HCT116 (cell line): ENCODE data around the gene UQCR11. TPM values are rescaled to one million over a fixed set of nuclear protein-coding genes. Genes with fewer than 3 reads are reported as not detected.

ENCODE experiments used
- ATAC-seq: fragments of 200-7000 bp; cut with Tn5 transposase; 2 replicates; pipeline ENCODE4 v1.9.1; 2020; ENCODE audit warnings: mild to moderate bottlenecking, moderate library complexity
- Bru-seq: library from RNA; stranded (reverse); fragments of 400-500 nt; gene quantifications from one replicate; lab custom pipeline; 2021; lab: Mats Ljungman, UMichigan
- BruChase-seq, 2 experiments: library from RNA; stranded (reverse); fragments of 400-500 nt; gene quantifications; one replicate each; lab custom pipeline; 2021; lab: Mats Ljungman, UMichigan
- BruUV-seq: library from RNA; stranded (reverse); fragments of 400-500 nt; replicated peaks from 2 replicates; lab custom pipeline; 2021; lab: Mats Ljungman, UMichigan
- CTCF ChIA-PET: fragments of 300-600 bp; sonication (Branson Sonifier 250); formaldehyde crosslinking; loops from one replicate; lab custom pipeline; 2021; ENCODE audit warnings: antibody characterized with exemption; lab: Charles Lee
- POLR2A ChIA-PET: fragments of 300-600, 350-600 bp; sonication (Branson Sonifier 250); formaldehyde crosslinking; loops from one replicate; lab custom pipeline; 2021; ENCODE audit warnings: antibody characterized with exemption; lab: Charles Lee
- RAD21 ChIA-PET, 2 experiments: fragments of 300-600 bp; sonication (Branson Sonifier 250); formaldehyde crosslinking; loops; one replicate each; lab custom pipeline; 2023; ENCODE audit warnings: low total read pairs in 2 of 2; ENCODE audit not compliant: uncharacterized antibody in 2 of 2, unreplicated experiment in 2 of 2, low non-redundant PET in 1 of 2; lab: Charles Lee
- DNase-seq: peaks from one replicate; pipeline ENCODE4 v3.0.0-alpha.2; 2010; ENCODE audit warnings: low read depth, low spot score
- H2AFZ ChIP-seq: fragments of 200-600 bp; shearing (Covaris generic), sonication (generic); 2 replicates; pipeline ENCODE4 v1.6.1; 2017; ENCODE audit warnings: low read depth, mixed run types, mixed read lengths, antibody characterized with exemption, low read length; ENCODE audit not compliant: poor library complexity, severe bottlenecking
- H3K27ac ChIP-seq: 2 replicates; pipeline ENCODE4 v1.5.1; 2012; ENCODE audit warnings: low read depth, low read length
- H3K27me3 ChIP-seq: fragments of 200-600 bp; sonication (generic); 2 replicates; pipeline ENCODE4 v1.6.1; 2016; ENCODE audit warnings: mixed run types, low read length, mixed read lengths; ENCODE audit not compliant: insufficient read depth
- H3K36me3 ChIP-seq, 2 experiments: fragments of 200-500 bp in 1 of 2; fragments of 200-600 bp in 1 of 2; sonication (Bioruptor generic) in 1 of 2; sonication (generic) in 1 of 2; 2 replicates each; pipeline versions ENCODE4 v1.5.1 to v1.6.1; 2014 to 2016; ENCODE audit warnings: low read length in 2 of 2, inconsistent platforms in 1 of 2, mixed read lengths in 1 of 2, mixed run types in 1 of 2; ENCODE audit not compliant: insufficient read depth in 2 of 2, control insufficient read depth in 1 of 2
- H3K4me1 ChIP-seq, 2 experiments: fragments of 200-600 bp in 1 of 2; sonication (generic) in 1 of 2; 2 replicates each; pipeline versions ENCODE4 v1.5.1 to v1.6.1; 2012 to 2017; ENCODE audit warnings: low read length in 2 of 2, inconsistent platforms in 1 of 2, mild to moderate bottlenecking in 1 of 2, mixed read lengths in 1 of 2, mixed run types in 1 of 2, moderate library complexity in 1 of 2; ENCODE audit not compliant: insufficient read depth in 2 of 2, control insufficient read depth in 1 of 2
- H3K4me2 ChIP-seq: fragments of 200-600 bp; sonication (generic); 2 replicates; pipeline ENCODE4 v1.6.1; 2017; ENCODE audit warnings: mixed run types, low read length, mixed read lengths
- H3K4me3 ChIP-seq, 2 experiments: fragments of 200-600 bp in 1 of 2; sonication (generic) in 1 of 2; replicated peaks in 1 of 2; 2 replicates each; pipeline ENCODE4 v1.5.1; 2011 to 2016; ENCODE audit warnings: low read length in 2 of 2, control low read depth in 1 of 2, low read depth in 1 of 2, mild to moderate bottlenecking in 1 of 2, mixed read lengths in 1 of 2, mixed run types in 1 of 2
- H3K79me2 ChIP-seq: fragments of 200-600 bp; sonication (generic); 2 replicates; pipeline ENCODE4 v1.6.1; 2017; ENCODE audit warnings: mild to moderate bottlenecking, mixed run types, low read length, moderate library complexity, mixed read lengths; ENCODE audit not compliant: insufficient read depth
- H3K9ac ChIP-seq: fragments of 200-600 bp; sonication (generic); 2 replicates; pipeline ENCODE4 v1.6.1; 2016; ENCODE audit warnings: low read length, mixed read lengths
- H3K9me2 ChIP-seq: fragments of 200-600 bp; sonication (generic), shearing (Covaris generic); 2 replicates; pipeline ENCODE4 v1.6.1; 2017; ENCODE audit warnings: mixed run types, mild to moderate bottlenecking, moderate library complexity; ENCODE audit not compliant: insufficient read depth
- H3K9me3 ChIP-seq, 2 experiments: fragments of 200-500 bp in 1 of 2; fragments of 200-600 bp in 1 of 2; sonication (Bioruptor generic) in 1 of 2; sonication (generic) in 1 of 2; 2 replicates each; pipeline ENCODE4 v1.6.1; 2014 to 2017; ENCODE audit warnings: low read length in 2 of 2, mixed read lengths in 2 of 2, inconsistent platforms in 1 of 2, low read depth in 1 of 2, mild to moderate bottlenecking in 1 of 2, mixed run types in 1 of 2, moderate library complexity in 1 of 2; ENCODE audit not compliant: control insufficient read depth in 1 of 2, insufficient read depth in 1 of 2
- H4K20me1 ChIP-seq: fragments of 200-600 bp; sonication (generic), shearing (Covaris generic); 2 replicates; pipeline ENCODE4 v1.6.1; 2017; ENCODE audit warnings: mixed run types, mild to moderate bottlenecking, moderate library complexity; ENCODE audit not compliant: insufficient read depth
- CBX3 ChIP-seq: IDR thresholded peaks from 2 replicates; pipeline ENCODE4 v1.6.1; 2012; ENCODE audit warnings: low read depth
- CTCF ChIP-seq, 3 experiments: fragments of 200-600 bp in 1 of 3; sonication (generic) in 1 of 3; IDR thresholded peaks in 2 of 3; conservative IDR thresholded peaks in 1 of 3; 2 replicates each; pipeline ENCODE4 v1.5.1; 2012 to 2017; ENCODE audit warnings: low read depth in 2 of 3, low read length in 2 of 3, antibody characterized with exemption in 1 of 3, borderline replicate concordance in 1 of 3, control low read depth in 1 of 3, mild to moderate bottlenecking in 1 of 3, mixed read lengths in 1 of 3, mixed run types in 1 of 3, moderate library complexity in 1 of 3; ENCODE audit not compliant: insufficient read depth in 1 of 3
- EGR1 ChIP-seq: IDR thresholded peaks from 2 replicates; pipeline ENCODE4 v1.6.1; 2012; ENCODE audit warnings: low read depth
- EZH2phosphoT487 ChIP-seq: fragments of 200-600 bp; IDR thresholded peaks from 2 replicates; pipeline ENCODE4 v1.6.1; 2018; ENCODE audit warnings: antibody characterized with exemption, borderline replicate concordance
- FOSL1 ChIP-seq: IDR thresholded peaks from 2 replicates; pipeline ENCODE4 v1.6.1; 2012; ENCODE audit warnings: low read depth
- MAX ChIP-seq: IDR thresholded peaks from 2 replicates; pipeline ENCODE4 v1.6.1; 2012
- POLR2A ChIP-seq: IDR thresholded peaks from 2 replicates; pipeline ENCODE4 v1.7.0; 2011; ENCODE audit warnings: borderline replicate concordance; ENCODE audit not compliant: insufficient read depth, insufficient read length; ENCODE audit errors: extremely low read depth
- POLR2AphosphoS5 ChIP-seq: IDR thresholded peaks from 2 replicates; pipeline ENCODE4 v1.6.1; 2011; ENCODE audit warnings: mild to moderate bottlenecking, low read depth, low read length, moderate library complexity
- REST ChIP-seq: IDR thresholded peaks from 2 replicates; pipeline ENCODE4 v1.6.1; 2012; ENCODE audit warnings: low read depth
- SIN3A ChIP-seq: IDR thresholded peaks from 2 replicates; pipeline ENCODE4 v1.6.1; 2012; ENCODE audit warnings: low read depth
- SP1 ChIP-seq: IDR thresholded peaks from 2 replicates; pipeline ENCODE4 v1.6.1; 2012; ENCODE audit warnings: low read depth
- SRF ChIP-seq: IDR thresholded peaks from 2 replicates; pipeline ENCODE4 v1.6.1; 2012; ENCODE audit warnings: low read depth
- ZFX ChIP-seq: fragments of 450-650 bp; IDR thresholded peaks from 2 replicates; pipeline ENCODE4 v1.6.1; 2017
- intact Hi-C: fragments of 100-400 bp; cut with micrococcal nuclease; formaldehyde crosslinking; loops from 2 replicates; pipeline ENCODE4 v1.10.0; 2022
- long read RNA-seq: library from polyadenylated mRNA; unstranded; transcript quantifications from one replicate; pipeline ENCODE4 v2.0.0, GENCODE V29; 2021; ENCODE audit not compliant: unreplicated experiment
- polyA plus RNA-seq: library from polyadenylated mRNA; unstranded; fragments of >200 nt; gene quantifications from 2 replicates; pipeline ENCODE4 v1.2.1, GENCODE V29; 2012; ENCODE audit warnings: missing spikeins
- total RNA-seq: library from RNA; stranded (reverse); gene quantifications from one replicate; pipeline ENCODE4 v1.2.1, GENCODE V29; 2021; ENCODE audit not compliant: unreplicated experiment

UQCR11 gene
- total RNA-seq, result 303 TPM
- 208 and 223 TPM in 2 replicates for polyA plus RNA-seq
- Bru-seq, nascent RNA, result percentile 83 among the genes with signal in this experiment
- percentile 90 among the genes with signal in this experiment for BruChase-seq, experiment 1, labeled RNA remaining after a 6-hour chase
- percentile 92 among the genes with signal in this experiment for BruChase-seq, experiment 2, labeled RNA remaining after a 2-hour chase
- long read RNA-seq, transcript UQCR11-203 (3 exons, 1,324 nt), result major isoform, 185 of 209 reads
- long read RNA-seq, partial matches to known transcripts, result 10 of 209 reads
- long read RNA-seq, other reads (novel, unspliced or antisense), result 13 of 209 reads

GRCh38 chr19:1605236-1606137 is at the start of gene UQCR11:
TSS of gene UQCR11 (minus strand) at chr19:1605462. CDS start at chr19:1605409, 53 bp downstream.
- intact Hi-C loops, result loop anchor here (10.0 kb wide), 1 partner anchor 209 kb away; the partner anchor contains the start of gene ATP8B3
- peak within 1 kb of the TSS; percentile 81 for H3K27ac ChIP-seq
- TSS peak; percentile 98 for BruUV-seq

More at GRCh38 chr19:1605236-1606137, at the start of gene UQCR11:
- H2AFZ ChIP-seq, result no peak within 1 kb of the TSS
- RAD21 ChIA-PET, result no interaction called here
- peaks cover 2 to 3% of the 10 kb centered on the region in 2 experiments; a peak in 2 of 4 replicates for H3K36me3 ChIP-seq
- peak; percentile 88 for ATAC-seq
- TF ChIP-seq CBX3 (no peak; the same call in 1 of the 2 replicates), POLR2AphosphoS5 (peak; percentile 94), FOSL1 (no peak), SIN3A (peak; percentile 71; the same call in 1 of the 2 replicates), ZFX (peak; percentile 24; the same call in 1 of the 2 replicates), EZH2phosphoT487 (no peak), EGR1 (0 out of 2 replicates have a peak, but pooled peaks have one; percentile 27), CTCF (IDR thresholded peaks at IDR 0.05 in 2 of 3, conservative IDR thresholded peaks at IDR 0.05 in 1 of 3; ENCODE audit: borderline replicate concordance in 1 of 3, insufficient read depth in 1 of 3, low read depth in 2 of 3, low read length in 2 of 3) (peak in 2 of 3 experiments; percentile 36 to 37; a peak in 4 of 6 replicates), POLR2A (peak; percentile 93), REST (no peak), SP1 (no peak), MAX (peak; percentile 84), SRF (no peak)
- H3K79me2 ChIP-seq, result peaks cover 48% of the 10 kb centered on the region
- H3K4me1 ChIP-seq, result peaks cover 18 to 55% of the 10 kb centered on the region in 2 experiments; a peak in 3 of 4 replicates
- POLR2A ChIA-PET, result interaction anchor here (0.6 to 1.0 kb wide), 3 partner anchors 12 to 142 kb away, joined by 3 read pairs; no protein-coding TSS in a partner anchor
- H3K9ac ChIP-seq, result peak within 1 kb of the TSS; percentile 99
- CTCF ChIA-PET, result interaction anchor here (1.2 kb wide), 1 partner anchor 47 kb away, joined by 3 read pairs; no protein-coding TSS in a partner anchor
- H3K4me3 ChIP-seq, result peak within 1 kb of the TSS; percentile 97 to 98
- peak; percentile 92 for DNase-seq
- H3K9me2 ChIP-seq, result no peaks in the 10 kb centered on the region
- no peaks in the 10 kb centered on the region for H3K9me3 ChIP-seq
- peak within 1 kb of the TSS; percentile 91 for H3K4me2 ChIP-seq
- 0 out of 2 replicates have a peak, but pooled peaks cover 3% of the 10 kb centered on the region for H4K20me1 ChIP-seq
- H3K27me3 ChIP-seq, result no peaks in the 10 kb centered on the region
